ENCODE measurements around the gene LCORL.

DNA sequence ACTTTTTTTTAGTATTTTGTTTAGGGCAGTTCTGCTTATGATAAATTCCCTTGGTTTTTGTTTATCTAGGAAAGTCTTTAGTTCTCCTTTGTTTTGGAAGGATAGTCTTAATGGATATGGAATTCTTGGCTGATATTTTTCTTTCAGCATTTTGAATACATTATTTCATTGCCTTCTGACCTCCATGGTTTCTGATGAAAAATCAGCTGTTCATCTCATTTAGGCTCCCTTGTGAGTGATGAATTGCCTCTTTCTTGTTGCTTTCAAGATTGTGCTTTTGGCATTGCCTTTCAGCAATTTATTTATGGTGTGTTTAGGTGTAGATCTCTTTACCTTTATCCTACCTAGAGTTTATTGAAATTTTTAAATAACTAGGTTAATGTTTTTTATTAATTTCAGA, 41.5 kb upstream of the LCORL start:
- TF ChIP-seq, protein P1, sequence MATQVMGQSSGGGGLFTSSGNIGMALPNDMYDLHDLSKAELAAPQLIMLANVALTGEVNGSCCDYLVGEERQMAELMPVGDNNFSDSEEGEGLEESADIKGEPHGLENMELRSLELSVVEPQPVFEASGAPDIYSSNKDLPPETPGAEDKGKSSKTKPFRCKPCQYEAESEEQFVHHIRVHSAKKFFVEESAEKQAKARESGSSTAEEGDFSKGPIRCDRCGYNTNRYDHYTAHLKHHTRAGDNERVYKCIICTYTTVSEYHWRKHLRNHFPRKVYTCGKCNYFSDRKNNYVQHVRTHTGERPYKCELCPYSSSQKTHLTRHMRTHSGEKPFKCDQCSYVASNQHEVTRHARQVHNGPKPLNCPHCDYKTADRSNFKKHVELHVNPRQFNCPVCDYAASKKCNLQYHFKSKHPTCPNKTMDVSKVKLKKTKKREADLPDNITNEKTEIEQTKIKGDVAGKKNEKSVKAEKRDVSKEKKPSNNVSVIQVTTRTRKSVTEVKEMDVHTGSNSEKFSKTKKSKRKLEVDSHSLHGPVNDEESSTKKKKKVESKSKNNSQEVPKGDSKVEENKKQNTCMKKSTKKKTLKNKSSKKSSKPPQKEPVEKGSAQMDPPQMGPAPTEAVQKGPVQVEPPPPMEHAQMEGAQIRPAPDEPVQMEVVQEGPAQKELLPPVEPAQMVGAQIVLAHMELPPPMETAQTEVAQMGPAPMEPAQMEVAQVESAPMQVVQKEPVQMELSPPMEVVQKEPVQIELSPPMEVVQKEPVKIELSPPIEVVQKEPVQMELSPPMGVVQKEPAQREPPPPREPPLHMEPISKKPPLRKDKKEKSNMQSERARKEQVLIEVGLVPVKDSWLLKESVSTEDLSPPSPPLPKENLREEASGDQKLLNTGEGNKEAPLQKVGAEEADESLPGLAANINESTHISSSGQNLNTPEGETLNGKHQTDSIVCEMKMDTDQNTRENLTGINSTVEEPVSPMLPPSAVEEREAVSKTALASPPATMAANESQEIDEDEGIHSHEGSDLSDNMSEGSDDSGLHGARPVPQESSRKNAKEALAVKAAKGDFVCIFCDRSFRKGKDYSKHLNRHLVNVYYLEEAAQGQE (IDR thresholded peaks at IDR 0.05; ENCODE audit: insufficient replicate concordance, low read depth): no peak
- TF ChIP-seq, protein P2, sequence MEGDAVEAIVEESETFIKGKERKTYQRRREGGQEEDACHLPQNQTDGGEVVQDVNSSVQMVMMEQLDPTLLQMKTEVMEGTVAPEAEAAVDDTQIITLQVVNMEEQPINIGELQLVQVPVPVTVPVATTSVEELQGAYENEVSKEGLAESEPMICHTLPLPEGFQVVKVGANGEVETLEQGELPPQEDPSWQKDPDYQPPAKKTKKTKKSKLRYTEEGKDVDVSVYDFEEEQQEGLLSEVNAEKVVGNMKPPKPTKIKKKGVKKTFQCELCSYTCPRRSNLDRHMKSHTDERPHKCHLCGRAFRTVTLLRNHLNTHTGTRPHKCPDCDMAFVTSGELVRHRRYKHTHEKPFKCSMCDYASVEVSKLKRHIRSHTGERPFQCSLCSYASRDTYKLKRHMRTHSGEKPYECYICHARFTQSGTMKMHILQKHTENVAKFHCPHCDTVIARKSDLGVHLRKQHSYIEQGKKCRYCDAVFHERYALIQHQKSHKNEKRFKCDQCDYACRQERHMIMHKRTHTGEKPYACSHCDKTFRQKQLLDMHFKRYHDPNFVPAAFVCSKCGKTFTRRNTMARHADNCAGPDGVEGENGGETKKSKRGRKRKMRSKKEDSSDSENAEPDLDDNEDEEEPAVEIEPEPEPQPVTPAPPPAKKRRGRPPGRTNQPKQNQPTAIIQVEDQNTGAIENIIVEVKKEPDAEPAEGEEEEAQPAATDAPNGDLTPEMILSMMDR (IDR thresholded peaks at IDR 0.05; ENCODE audit: insufficient read depth, low read length): no peak
- TF ChIP-seq POLR2AphosphoS5 (IDR thresholded peaks at IDR 0.05; ENCODE audit: low read depth) (no peak), GABPA (IDR thresholded peaks at IDR 0.05; ENCODE audit: low read depth) (no peak), SPI1 (IDR thresholded peaks at IDR 0.05; ENCODE audit: borderline replicate concordance, low read depth) (no peak)
